ENCODE data around the gene SDK2. TPM values are rescaled to one million over a fixed set of nuclear protein-coding genes. Genes with fewer than 3 reads are reported as not detected.

SDK2 gene
- polyA plus RNA-seq, 3 donors: 0.01 TPM; not detected in 2

- Histone ChIP-seq H2AFZ (ENCODE audit: insufficient read depth, low read depth, low read length, poor library complexity, severe bottlenecking) (no peak overlapping the region), H4K20me1 (ENCODE audit: insufficient read depth, low read length) (no peaks in the 10 kb centered on the region), H3K9me3 (replicated peaks in 1 of 2; ENCODE audit: control insufficient read depth in 1 of 2, insufficient read depth in 1 of 2, low read length in 2 of 2) (no peaks in the 10 kb centered on the region), H3K4me2 (replicated peaks; ENCODE audit: extremely low read depth, low read length, poor library complexity, severe bottlenecking) (no peak overlapping the region), H3K27ac (ENCODE audit: low read depth in 1 of 2, low read length in 2 of 2) (no peak overlapping the region), H3K27me3 (ENCODE audit: control insufficient read depth in 2 of 2, insufficient read depth in 2 of 2, low read length in 2 of 2) (no peaks in the 10 kb centered on the region), H3K4me1 (ENCODE audit: control insufficient read depth in 1 of 2, insufficient read depth in 2 of 2, low read length in 2 of 2) (no peaks in the 10 kb centered on the region), H3K79me2 (ENCODE audit: insufficient read depth, low read length) (no peaks in the 10 kb centered on the region), H3K4me3 (replicated peaks in 1 of 3; ENCODE audit: low read depth in 2 of 3, low read length in 3 of 3) (no peak overlapping the region), H3K36me3 (replicated peaks in 1 of 2; ENCODE audit: control insufficient read depth in 1 of 2, insufficient read depth in 2 of 2, low read length in 2 of 2) (no peaks in the 10 kb centered on the region), H3K9ac (ENCODE audit: insufficient read depth, low read length, poor library complexity, severe bottlenecking) (no peak overlapping the region)
- 95% methylated on average over 5 of the region's 13 CpGs for WGBS (ENCODE audit: insufficient coverage)
- Mint-ChIP-seq H3K4me1 (peaks cover 3% of the 10 kb centered on the region), H3K27ac (peak overlapping the region in 1 of 7 donors; percentile 81), H3K4me3 (no peak overlapping the region), H3K9me3 (no peaks in the 10 kb centered on the region), H3K27me3 (ENCODE audit: low read depth in 3 of 3) (peaks cover 0 to 2% (median 0%) of the 10 kb centered on the region in 3 donors), H3K36me3 (no peaks in the 10 kb centered on the region)
- no peak for DNase-seq
- no peak for TF ChIP-seq CTCF (IDR thresholded peaks at IDR 0.05)
- intact Hi-C loops (cut with micrococcal nuclease): no loop called here
Measured at GRCh38 chr17:73411313-73411747, 232.9 kb downstream of the SDK2 start.

GRCh38 chr17:73410586-73411312, 233.5 kb downstream of the SDK2 start:
- Histone ChIP-seq H2AFZ (ENCODE audit: insufficient read depth, low read depth, low read length, poor library complexity, severe bottlenecking) (no peak overlapping the region), H3K27ac (ENCODE audit: low read depth in 1 of 2, low read length in 2 of 2) (no peak overlapping the region), H3K4me2 (replicated peaks; ENCODE audit: extremely low read depth, low read length, poor library complexity, severe bottlenecking) (no peak overlapping the region), H3K27me3 (ENCODE audit: control insufficient read depth in 2 of 2, insufficient read depth in 2 of 2, low read length in 2 of 2) (no peaks in the 10 kb centered on the region), H3K4me3 (replicated peaks in 1 of 3; ENCODE audit: low read depth in 2 of 3, low read length in 3 of 3) (no peak overlapping the region), H4K20me1 (ENCODE audit: insufficient read depth, low read length) (no peaks in the 10 kb centered on the region), H3K36me3 (replicated peaks in 1 of 2; ENCODE audit: control insufficient read depth in 1 of 2, insufficient read depth in 2 of 2, low read length in 2 of 2) (no peaks in the 10 kb centered on the region), H3K79me2 (ENCODE audit: insufficient read depth, low read length) (no peaks in the 10 kb centered on the region), H3K9me3 (replicated peaks in 1 of 2; ENCODE audit: control insufficient read depth in 1 of 2, insufficient read depth in 1 of 2, low read length in 2 of 2) (no peaks in the 10 kb centered on the region), H3K9ac (ENCODE audit: insufficient read depth, low read length, poor library complexity, severe bottlenecking) (no peak overlapping the region), H3K4me1 (ENCODE audit: control insufficient read depth in 1 of 2, insufficient read depth in 2 of 2, low read length in 2 of 2) (no peaks in the 10 kb centered on the region)
- Mint-ChIP-seq H3K4me3 (no peak overlapping the region), H3K9me3 (no peaks in the 10 kb centered on the region), H3K27me3 (ENCODE audit: low read depth in 3 of 3) (peaks cover 0 to 2% (median 2%) of the 10 kb centered on the region in 3 donors), H3K36me3 (no peaks in the 10 kb centered on the region), H3K27ac (no peak overlapping the region), H3K4me1 (peaks cover 3% of the 10 kb centered on the region)
- WGBS (ENCODE audit: insufficient coverage): 69% methylated on average over 7 of the region's 11 CpGs
- no peak for TF ChIP-seq CTCF (IDR thresholded peaks at IDR 0.05)
- DNase-seq: no peak
- intact Hi-C loops (cut with micrococcal nuclease): no loop called here
